Measurements from ENCODE around the gene B3GNT2. TPM values are rescaled to one million over a fixed set of nuclear protein-coding genes. Genes with fewer than 3 reads are reported as not detected.
"Not testable (repeated sequence)": the region's sequence is repeated elsewhere in the genome, so short reads cannot be mapped to it uniquely, and the experiment has no call there.

Gene B3GNT2
- total RNA-seq, 1 donor = 64.8 TPM

DNA sequence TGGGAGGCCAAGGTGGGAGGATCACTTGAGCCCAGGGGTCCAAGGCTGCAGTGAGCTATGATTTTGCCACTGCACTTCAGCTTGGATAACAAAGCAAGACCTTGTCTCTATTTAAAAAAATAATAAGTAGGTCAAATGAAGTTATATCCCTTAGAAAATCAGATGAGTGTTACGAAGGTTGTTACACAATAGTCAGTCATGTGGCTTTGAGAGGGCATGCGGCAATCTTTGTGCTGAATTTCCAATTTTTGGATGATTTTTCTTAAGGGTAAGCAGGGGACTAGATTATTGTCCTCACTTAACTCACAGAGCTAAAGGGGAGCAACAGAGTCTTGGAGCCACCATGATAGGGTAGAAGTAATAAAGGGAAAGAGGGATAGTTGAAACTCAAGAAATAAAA lies 71.8 kb downstream of the B3GNT2 start:
- no peaks in the 10 kb centered on the region for H3K9me3 ChIP-seq (ENCODE audit: low read depth, low read length)
- H3K27me3 ChIP-seq (ENCODE audit: insufficient read depth, low read length) = no peaks in the 10 kb centered on the region
- H3K4me3 ChIP-seq (ENCODE audit: low read length) = no peak overlapping the region
- peaks cover 36% of the 10 kb centered on the region for H3K4me1 ChIP-seq (ENCODE audit: insufficient read depth, low read length)

DNA sequence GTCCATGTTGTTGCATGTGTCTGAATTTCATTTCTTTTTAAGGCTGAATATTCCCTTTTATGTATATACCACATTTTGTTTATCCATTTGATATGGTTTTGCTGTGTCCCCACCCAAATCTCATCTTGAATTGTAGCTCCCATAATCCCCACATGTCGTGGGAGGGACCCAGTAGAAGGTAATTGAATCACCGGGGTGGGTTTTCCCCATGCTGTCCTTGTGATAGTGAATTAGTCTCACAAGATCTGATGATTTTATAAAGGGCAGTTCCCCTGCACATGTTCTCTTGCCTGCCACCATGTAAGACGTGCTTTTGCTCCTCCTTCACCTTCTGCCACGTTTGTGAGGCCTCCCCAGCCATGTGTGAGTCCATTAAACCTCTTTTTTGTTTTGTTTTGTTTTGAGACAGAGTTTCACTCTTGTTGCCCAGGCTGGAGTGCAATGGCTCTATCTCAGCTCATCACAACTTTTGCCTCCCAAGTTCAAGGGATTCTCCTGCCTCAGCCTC lies 72.8 kb downstream of the B3GNT2 start:
- not testable (repeated sequence) for H3K27me3 ChIP-seq (ENCODE audit: insufficient read depth, low read length); H3K9me3 ChIP-seq (ENCODE audit: low read depth, low read length); H3K4me3 ChIP-seq (ENCODE audit: low read length)
- H3K4me1 ChIP-seq (ENCODE audit: insufficient read depth, low read length) = peaks cover 36% of the 10 kb centered on the region

DNA sequence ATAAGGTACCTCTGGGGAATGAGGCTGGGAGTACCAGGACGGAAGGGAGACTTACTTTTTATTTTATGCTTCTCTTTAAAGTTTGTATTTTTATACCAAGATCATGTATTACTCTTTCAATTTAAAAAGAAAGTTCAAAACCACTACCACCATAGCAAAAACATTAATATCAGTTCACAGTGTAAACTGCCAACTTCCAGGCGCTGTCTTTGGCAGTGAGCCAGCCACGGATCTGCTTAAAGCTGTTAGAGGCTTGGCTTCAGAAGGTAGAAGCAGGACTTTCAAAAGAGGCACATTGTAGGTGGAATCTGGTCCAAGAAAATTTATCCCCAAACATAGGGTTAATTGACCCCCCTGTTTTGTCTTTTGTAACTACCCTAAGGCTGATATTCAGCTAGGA lies 74.8 kb downstream of the B3GNT2 start:
- Histone ChIP-seq H3K9me3 (ENCODE audit: low read depth, low read length) (no peaks in the 10 kb centered on the region), H3K4me3 (ENCODE audit: low read length) (no peak overlapping the region), H3K4me1 (ENCODE audit: insufficient read depth, low read length) (peaks cover 21% of the 10 kb centered on the region)

More for the DNA sequence above, 74.8 kb downstream of the B3GNT2 start:
- H3K27me3 ChIP-seq (ENCODE audit: insufficient read depth, low read length) = no peaks in the 10 kb centered on the region
